GM13976 (cell line): Measurements from ENCODE around the gene KRT79.

ENCODE experiments used
- DNase-seq: peaks from one replicate; pipeline ENCODE4 v3.0.0; 2012; ENCODE audit warnings: low spot score
- CTCF ChIP-seq: IDR thresholded peaks from 2 replicates; pipeline ENCODE4 v1.5.1; 2012; ENCODE audit warnings: borderline replicate concordance, mild to moderate bottlenecking; ENCODE audit not compliant: insufficient read depth; ENCODE audit errors: extremely low read depth, missing control alignments, control extremely low read depth
- in situ Hi-C: fragments of 300-500 bp; cut with MboI; formaldehyde crosslinking; loops from one replicate; pipeline ENCODE4 v1.12.0; 2022; ENCODE audit warnings: low sequenced_read_pairs, mixed read lengths, inconsistent platforms; ENCODE audit not compliant: unreplicated experiment

The KRT79 gene

GRCh38 chr12:52828591-52829021 is 5.5 kb downstream of the KRT79 start:
- TF ChIP-seq CTCF, result no peak
- DNase-seq, result no peak
- in situ Hi-C loops, result no loop called here

GRCh38 chr12:52828156-52828555 is 6.0 kb downstream of the KRT79 start:
- no peak for DNase-seq
- no peak for TF ChIP-seq CTCF
- in situ Hi-C loops, result no loop called here

DNA sequence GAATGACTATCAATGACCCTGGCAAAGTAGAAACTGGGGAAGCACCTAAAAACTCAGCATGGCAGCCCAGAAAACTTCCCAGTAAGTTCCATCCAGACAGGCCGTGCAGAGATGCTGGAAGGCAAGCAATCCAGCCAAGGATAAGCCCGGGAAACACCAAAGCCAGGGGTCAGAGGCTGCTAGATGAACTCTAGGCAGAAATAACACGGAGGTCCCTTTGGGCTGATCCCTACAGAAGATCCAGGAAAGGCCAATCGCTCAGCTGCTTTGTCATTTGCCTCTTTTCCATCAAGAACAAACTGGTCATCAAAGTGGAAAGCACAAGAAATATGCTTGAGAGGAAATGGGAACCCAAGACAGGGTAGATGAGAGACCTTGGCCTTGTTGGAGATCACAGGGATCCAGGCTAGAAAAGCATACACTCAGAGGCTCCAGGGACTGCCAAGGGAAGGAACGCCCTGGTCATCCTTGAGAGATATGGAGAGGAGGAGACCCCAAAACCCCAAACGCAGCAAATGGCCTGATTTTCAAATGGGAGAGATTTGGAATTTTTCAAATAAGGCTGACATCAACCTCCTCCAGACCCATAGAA is 6.5 kb downstream of the KRT79 start:
- in situ Hi-C loops, result no loop called here
- TF ChIP-seq CTCF, result no peak
- DNase-seq, result no peak

DNA sequence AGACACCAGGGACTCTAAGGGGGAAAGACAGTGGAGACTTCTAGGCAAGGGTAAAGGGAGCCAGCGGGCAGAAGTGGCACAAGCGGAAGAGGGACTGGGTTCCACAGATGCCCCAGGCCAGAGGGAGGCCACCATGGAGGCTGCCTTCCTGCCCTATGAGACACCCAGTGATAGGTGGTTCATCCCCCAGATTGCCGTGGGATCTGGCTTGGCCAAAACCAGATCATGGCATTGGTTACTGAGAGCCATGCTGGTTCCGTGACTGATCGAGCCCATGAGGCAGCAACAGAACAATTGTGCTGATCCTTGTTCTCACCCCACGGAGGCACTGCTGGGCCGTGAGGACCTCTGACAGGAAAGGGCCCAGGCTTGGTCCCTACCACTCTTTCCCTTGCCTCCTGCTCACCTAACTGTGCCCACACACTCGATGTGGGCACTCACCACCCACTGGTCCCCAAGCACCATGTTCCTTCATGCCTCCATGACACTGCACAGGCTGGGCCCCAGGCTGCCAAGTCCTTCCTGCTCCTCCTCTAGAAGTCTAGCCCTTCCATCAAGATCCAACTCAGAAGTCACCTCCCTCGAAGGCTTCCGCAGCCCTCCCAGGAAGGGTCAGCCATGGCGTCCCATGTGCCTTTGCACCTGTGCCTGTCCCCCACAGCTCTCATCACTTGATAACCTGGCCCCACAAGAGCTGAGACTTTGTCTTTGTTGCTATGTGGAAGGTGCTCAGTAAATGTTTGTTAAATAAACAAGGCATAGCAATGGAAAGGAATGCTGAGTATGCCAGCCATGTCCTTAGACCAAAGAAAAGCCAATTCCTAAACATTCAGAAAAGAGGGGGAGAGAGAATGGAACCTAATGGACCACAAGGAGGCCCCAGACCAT is 7.3 kb downstream of the KRT79 start:
- in situ Hi-C loops, result no loop called here
- no peak for TF ChIP-seq CTCF
- DNase-seq, result no peak

GRCh38 chr12:52825961-52826360 is 8.2 kb downstream of the KRT79 start:
- in situ Hi-C loops, result no loop called here
- TF ChIP-seq CTCF, result no peak
- DNase-seq, result no peak

GRCh38 chr12:52824741-52825410 is 9.2 kb downstream of the KRT79 start:
- in situ Hi-C loops, result no loop called here
- no peak for TF ChIP-seq CTCF
- DNase-seq, result no peak
